SK-N-SH (cell line): Measurements from ENCODE around the gene SUSD3. TPM values are rescaled to one million over a fixed set of nuclear protein-coding genes. Genes with fewer than 3 reads are reported as not detected.

Source experiments
- CTCF ChIA-PET: fragments of 300-600, 350-600 bp; formaldehyde crosslinking; extraction: SDS; loops from one replicate; lab custom pipeline; 2021; lab: Yijun Ruan, JAX
- POLR2A ChIA-PET: fragments of 350-600 bp; sonication (Branson Sonifier 250); formaldehyde crosslinking; extraction: SDS; loops from one replicate; lab custom pipeline; 2020; ENCODE audit warnings: antibody characterized with exemption, inconsistent platforms; lab: Yijun Ruan, JAX
- DNase-seq: peaks from one replicate; pipeline ENCODE4 v3.0.0; 2012
- H2AFZ ChIP-seq: fragments of 200-600 bp; sonication (generic); 2 replicates; pipeline ENCODE4 v1.8.1; 2016; ENCODE audit warnings: antibody characterized with exemption, mild to moderate bottlenecking, low read depth
- H3F3A ChIP-seq: fragments of 200-600 bp; sonication (generic); replicated peaks from 2 replicates; pipeline ENCODE3; 2016; ENCODE audit warnings: antibody characterized with exemption, mild to moderate bottlenecking; ENCODE audit not compliant: insufficient read depth
- H3K27ac ChIP-seq, 2 experiments: fragments of 200-500 bp in 1 of 2; fragments of 200-600 bp in 1 of 2; sonication (Bioruptor generic) in 1 of 2; sonication (generic), shearing (Covaris generic) in 1 of 2; 2 replicates each; pipeline versions ENCODE4 v1.5.1 to v1.6.1; 2014 to 2016; ENCODE audit warnings: low read depth in 2 of 2, inconsistent platforms in 1 of 2, low read length in 1 of 2, mild to moderate bottlenecking in 1 of 2, mixed read lengths in 1 of 2
- H3K27me3 ChIP-seq: fragments of 200-600 bp; sonication (generic), shearing (Covaris generic); 2 replicates; pipeline ENCODE4 v1.6.1; 2016; ENCODE audit warnings: mixed run types; ENCODE audit not compliant: insufficient read depth
- H3K36me3 ChIP-seq, 2 experiments: fragments of 200-500 bp in 1 of 2; fragments of 200-600 bp in 1 of 2; sonication (Bioruptor generic) in 1 of 2; sonication (generic) in 1 of 2; replicated peaks in 1 of 2; 2 replicates each; pipeline versions ENCODE3 to v1.5.1; 2014 to 2016; ENCODE audit warnings: low read length in 1 of 2, mild to moderate bottlenecking in 1 of 2; ENCODE audit not compliant: insufficient read depth in 2 of 2, control insufficient read depth in 1 of 2
- H3K4me1 ChIP-seq, 2 experiments: fragments of 200-500 bp in 1 of 2; fragments of 200-600 bp in 1 of 2; sonication (Bioruptor generic) in 1 of 2; sonication (generic), shearing (Covaris generic) in 1 of 2; 2 replicates each; pipeline versions ENCODE4 v1.5.1 to v1.6.1; 2014 to 2016; ENCODE audit warnings: low read depth in 1 of 2, low read length in 1 of 2, mixed run types in 1 of 2; ENCODE audit not compliant: insufficient read depth in 2 of 2, control insufficient read depth in 1 of 2
- H3K4me2 ChIP-seq: fragments of 200-600 bp; sonication (generic), shearing (Covaris generic); 2 replicates; pipeline ENCODE4 v1.6.1; 2017; ENCODE audit warnings: mixed run types
- H3K4me3 ChIP-seq, 2 experiments: fragments of 200-500 bp in 1 of 2; fragments of 200-600 bp in 1 of 2; sonication (Bioruptor generic) in 1 of 2; sonication (generic), shearing (Covaris generic) in 1 of 2; 2 replicates each; pipeline versions ENCODE4 v1.5.1 to v1.8.1; 2014 to 2016; ENCODE audit warnings: low read depth in 2 of 2, inconsistent platforms in 1 of 2, low read length in 1 of 2, mild to moderate bottlenecking in 1 of 2, mixed read lengths in 1 of 2, moderate library complexity in 1 of 2
- H3K79me2 ChIP-seq: fragments of 200-600 bp; sonication (generic); 2 replicates; pipeline ENCODE4 v1.8.1; 2017; ENCODE audit warnings: mild to moderate bottlenecking; ENCODE audit not compliant: insufficient read depth
- H3K9ac ChIP-seq: fragments of 200-600 bp; sonication (generic); 2 replicates; pipeline ENCODE4 v1.6.1; 2017; ENCODE audit warnings: mixed run types
- H3K9me2 ChIP-seq: fragments of 200-600 bp; sonication (generic); 2 replicates; pipeline ENCODE4 v1.6.1; 2017; ENCODE audit warnings: mixed run types
- H3K9me3 ChIP-seq: fragments of 200-600 bp; sonication (generic); 2 replicates; pipeline ENCODE4 v1.6.1; 2017; ENCODE audit warnings: mixed run types, mild to moderate bottlenecking, moderate library complexity
- H4K20me1 ChIP-seq: fragments of 200-600 bp; sonication (generic); 2 replicates; pipeline ENCODE4 v1.6.1; 2017; ENCODE audit warnings: mild to moderate bottlenecking, mixed run types; ENCODE audit not compliant: insufficient read depth
- FOXM1 ChIP-seq: IDR thresholded peaks from 2 replicates; pipeline ENCODE4 v1.4.0; 2012; ENCODE audit warnings: low read depth, mild to moderate bottlenecking
- RFX5 ChIP-seq: IDR thresholded peaks from 2 replicates; pipeline ENCODE4 v1.6.1; 2012; ENCODE audit warnings: mild to moderate bottlenecking, improper control_type of control experiment, low read length
- SIN3A ChIP-seq: IDR thresholded peaks from 2 replicates; pipeline ENCODE4 v1.6.1; 2012; ENCODE audit warnings: low read depth, mild to moderate bottlenecking, low read length, moderate library complexity, borderline replicate concordance
- TCF12 ChIP-seq: IDR thresholded peaks from 2 replicates; pipeline ENCODE4 v1.4.0; 2012
- WGBS: methylation state at CpG from one replicate; pipeline ENCODE4 v1.1.6; 2017; ENCODE audit warnings: low lambda C conversion rate; 5-methylcytosine and 5-hydroxymethylcytosine counted together
- polyA plus RNA-seq, 3 experiments: library from polyadenylated mRNA; depleted of rRNA; stranded (reverse); fragments of >200 nt; gene quantifications; 2 replicates each; pipeline ENCODE4 v1.2.3, GENCODE V29; 2012
- TF ChIP-seq, protein P1 (sequence below): fragments of 150-350 bp; IDR thresholded peaks from 2 replicates; pipeline ENCODE4 v1.6.1; 2016; ENCODE audit warnings: mild to moderate bottlenecking, low read depth, low read length

The SUSD3 gene
- polyA plus RNA-seq, 1 of the 3 experiments (the other 2 are of a cell fraction) = 0.49 TPM

DNA sequence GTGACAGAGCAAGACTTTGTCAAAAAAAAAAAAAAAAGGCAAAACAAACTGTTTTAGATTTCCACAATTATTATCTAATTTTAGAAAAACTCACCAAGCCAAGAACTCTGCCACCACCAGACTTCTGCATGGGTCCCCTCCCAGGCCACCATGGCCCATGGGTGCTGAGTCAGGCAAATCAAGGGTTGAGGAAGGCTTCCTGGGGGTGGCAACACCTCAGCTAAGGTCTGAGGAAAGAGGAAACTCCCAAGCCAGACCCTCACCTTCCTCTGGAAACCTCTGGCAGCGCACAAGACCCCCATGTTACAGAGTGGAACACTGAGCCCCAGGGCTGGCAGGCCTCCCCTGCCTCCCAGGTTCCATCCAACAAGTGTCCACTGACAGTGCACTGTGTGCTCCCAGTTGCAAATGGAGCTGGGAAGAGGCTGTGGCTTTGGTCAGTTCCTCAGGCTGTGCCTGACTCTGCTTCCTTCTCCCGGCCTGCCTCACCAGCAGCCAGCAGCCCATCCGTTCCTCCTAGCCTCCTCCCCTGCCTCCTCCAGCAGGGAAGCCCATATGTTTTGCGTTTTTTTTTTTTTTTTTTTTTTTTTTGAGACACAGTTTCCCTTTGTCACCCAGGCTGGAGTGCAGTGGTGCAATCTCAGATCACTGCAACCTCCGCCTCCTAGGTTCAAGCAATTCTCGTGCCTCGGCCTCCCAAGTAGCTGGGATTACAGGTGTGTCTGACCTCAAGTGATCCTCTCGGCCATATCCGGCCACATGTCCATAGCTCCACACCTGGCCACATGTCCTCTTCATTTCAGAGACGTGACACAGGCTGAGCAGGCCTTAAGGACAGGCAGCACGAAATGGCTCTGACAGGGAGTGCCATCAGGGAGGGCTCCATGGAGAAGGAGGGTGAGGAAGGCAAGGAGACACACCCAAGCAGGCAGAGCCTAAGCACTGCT lies 3.5 kb upstream of the SUSD3 start:
- no peaks in the 10 kb centered on the region for H4K20me1 ChIP-seq
- WGBS = 73% methylated on average over 6 of the region's 11 CpGs
- peaks cover 0 to 13% of the 10 kb centered on the region in 2 experiments; a peak in 1 of 4 replicates for H3K4me1 ChIP-seq
- H3K4me3 ChIP-seq = no peak overlapping the region
- TF ChIP-seq TCF12 (no peak), RFX5 (no peak), FOXM1 (no peak)
- no peaks in the 10 kb centered on the region for H3K79me2 ChIP-seq
- H3K27me3 ChIP-seq = no peaks in the 10 kb centered on the region
- H3K4me2 ChIP-seq = no peak overlapping the region
- H2AFZ ChIP-seq = no peak overlapping the region
- H3K27ac ChIP-seq = no peak overlapping the region
- H3F3A ChIP-seq = no peaks in the 10 kb centered on the region
- no peaks in the 10 kb centered on the region for H3K36me3 ChIP-seq
- no peaks in the 10 kb centered on the region for H3K9me3 ChIP-seq
- no peak overlapping the region for H3K9ac ChIP-seq
- no peak for DNase-seq
- CTCF ChIA-PET = interaction anchor here (0.8 to 1.1 kb wide), 2 partner anchors 52 to 958 kb away, joined by 3 read pairs; no protein-coding TSS in a partner anchor
- POLR2A ChIA-PET = no interaction called here
- no peaks in the 10 kb centered on the region for H3K9me2 ChIP-seq

- 92% methylated on average over 7 of the region's 8 CpGs for WGBS
- CTCF ChIA-PET = no interaction called here
- H3K27me3 ChIP-seq = no peaks in the 10 kb centered on the region
- TF ChIP-seq, protein P1, sequence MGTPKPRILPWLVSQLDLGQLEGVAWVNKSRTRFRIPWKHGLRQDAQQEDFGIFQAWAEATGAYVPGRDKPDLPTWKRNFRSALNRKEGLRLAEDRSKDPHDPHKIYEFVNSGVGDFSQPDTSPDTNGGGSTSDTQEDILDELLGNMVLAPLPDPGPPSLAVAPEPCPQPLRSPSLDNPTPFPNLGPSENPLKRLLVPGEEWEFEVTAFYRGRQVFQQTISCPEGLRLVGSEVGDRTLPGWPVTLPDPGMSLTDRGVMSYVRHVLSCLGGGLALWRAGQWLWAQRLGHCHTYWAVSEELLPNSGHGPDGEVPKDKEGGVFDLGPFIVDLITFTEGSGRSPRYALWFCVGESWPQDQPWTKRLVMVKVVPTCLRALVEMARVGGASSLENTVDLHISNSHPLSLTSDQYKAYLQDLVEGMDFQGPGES = no peak
- H3K9ac ChIP-seq = no peak overlapping the region
- H3F3A ChIP-seq = no peaks in the 10 kb centered on the region
- POLR2A ChIA-PET = no interaction called here
- H3K4me3 ChIP-seq = no peak overlapping the region
- H3K9me3 ChIP-seq = no peaks in the 10 kb centered on the region
- no peaks in the 10 kb centered on the region for H4K20me1 ChIP-seq
- H3K9me2 ChIP-seq = no peaks in the 10 kb centered on the region
- no peaks in the 10 kb centered on the region for H3K36me3 ChIP-seq
- H3K4me1 ChIP-seq = peaks cover 0 to 13% of the 10 kb centered on the region in 2 experiments; a peak in 1 of 4 replicates
- no peak for DNase-seq
- H3K27ac ChIP-seq = no peak overlapping the region
- H3K4me2 ChIP-seq = no peak overlapping the region
- H2AFZ ChIP-seq = no peak overlapping the region
- H3K79me2 ChIP-seq = no peaks in the 10 kb centered on the region
Observed at GRCh38 chr9:93057042-93057702, 1.3 kb upstream of the SUSD3 start.

DNA sequence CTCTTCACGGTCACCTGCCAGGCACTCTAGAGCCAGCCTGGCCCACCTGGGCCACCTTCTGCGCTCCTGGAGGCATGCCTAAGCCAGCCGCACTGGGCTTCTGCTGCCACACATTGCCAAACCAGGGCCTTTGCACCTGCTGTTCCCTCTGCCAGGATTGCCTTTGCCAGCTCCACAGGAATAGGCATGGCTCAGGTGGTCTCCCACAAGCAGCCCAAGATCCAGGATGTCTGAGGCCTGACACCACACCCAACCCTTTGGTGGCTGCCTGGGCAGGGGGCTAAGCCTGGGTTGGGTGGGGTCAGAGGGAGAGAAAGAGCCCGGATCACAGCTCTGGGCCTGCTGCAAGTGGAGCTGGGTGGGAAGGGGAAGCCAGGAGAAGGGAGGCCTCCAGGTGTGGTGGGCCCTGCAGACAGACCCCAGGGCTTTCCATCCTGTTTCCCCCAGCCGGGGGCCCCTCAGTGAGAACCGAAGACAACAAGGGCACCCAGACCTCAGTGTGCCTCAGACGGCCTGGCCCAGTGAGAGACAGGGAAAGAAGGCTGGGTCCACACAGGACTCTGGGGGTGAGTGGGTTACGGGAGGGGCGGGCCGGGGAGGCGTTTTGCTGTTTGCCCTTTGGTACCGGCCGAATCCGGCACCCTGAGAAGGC lies 672 bp upstream of the SUSD3 start:
- no peak overlapping the region for H3K4me3 ChIP-seq
- no peaks in the 10 kb centered on the region for H4K20me1 ChIP-seq
- no peak for TF ChIP-seq SIN3A
- TF ChIP-seq, all 33 proteins: peak for 0
- H3K79me2 ChIP-seq = no peaks in the 10 kb centered on the region
- no peaks in the 10 kb centered on the region for H3K27me3 ChIP-seq
- 91% methylated on average over 14 of the region's 14 CpGs for WGBS
- no peaks in the 10 kb centered on the region for H3K36me3 ChIP-seq
- DNase-seq = no peak
- H3K4me1 ChIP-seq = peaks cover 0 to 13% of the 10 kb centered on the region in 2 experiments; a peak in 1 of 4 replicates
- H3K9me2 ChIP-seq = no peaks in the 10 kb centered on the region
- no peaks in the 10 kb centered on the region for H3K9me3 ChIP-seq
- H3K9ac ChIP-seq = no peak overlapping the region
- H3K4me2 ChIP-seq = no peak overlapping the region
- POLR2A ChIA-PET = no interaction called here
- no peak overlapping the region for H3K27ac ChIP-seq
- CTCF ChIA-PET = no interaction called here
- no peaks in the 10 kb centered on the region for H3F3A ChIP-seq
- H2AFZ ChIP-seq = no peak overlapping the region
